NCI-H1930 (cell line): ENCODE results near the gene SLX9.

Source experiments
- DNase-seq, 2 experiments: peaks; one replicate each; lab custom pipeline; 2025; lab: John Stamatoyannopoulos, UW

Gene SLX9

GRCh38 chr21:45003331-45004058 is 63.7 kb downstream of the SLX9 start:
- DNase-seq, result no peak

- no peak for DNase-seq
Measured at GRCh38 chr21:45004059-45004422, 64.2 kb downstream of the SLX9 start.

- DNase-seq, result no peak
Measured at GRCh38 chr21:45004481-45005247, 64.8 kb downstream of the SLX9 start.

GRCh38 chr21:45006536-45007095 is 66.8 kb downstream of the SLX9 start:
- DNase-seq, result no peak

- DNase-seq, result no peak
Measured at GRCh38 chr21:45009616-45010015, 69.8 kb downstream of the SLX9 start.

- DNase-seq, result no peak
Measured at GRCh38 chr21:45010096-45010495, 70.3 kb downstream of the SLX9 start.

GRCh38 chr21:45010860-45011259 is 71.0 kb downstream of the SLX9 start:
- DNase-seq, result no peak

GRCh38 chr21:45011426-45011825 is 71.6 kb downstream of the SLX9 start:
- DNase-seq, result no peak

- no peak for DNase-seq
Measured at GRCh38 chr21:45011911-45012661, 72.3 kb downstream of the SLX9 start.

- DNase-seq, result no peak
Measured at GRCh38 chr21:45012662-45013259, 72.9 kb downstream of the SLX9 start.

- DNase-seq, result no peak
Measured at GRCh38 chr21:45013260-45013841, 73.5 kb downstream of the SLX9 start.

- no peak for DNase-seq
Measured at GRCh38 chr21:45014747-45015468, 75.1 kb downstream of the SLX9 start.

GRCh38 chr21:45015469-45015860 is 75.6 kb downstream of the SLX9 start:
- DNase-seq, result no peak

- no peak for DNase-seq
Measured at GRCh38 chr21:45016031-45016405, 76.2 kb downstream of the SLX9 start.

GRCh38 chr21:45016406-45017038 is 76.7 kb downstream of the SLX9 start:
- DNase-seq, result no peak

- no peak for DNase-seq
Measured at GRCh38 chr21:45017039-45017960, 77.5 kb downstream of the SLX9 start.

GRCh38 chr21:45018131-45019075 is 78.6 kb downstream of the SLX9 start:
- DNase-seq, result no peak
